GM12878 (cell line): ENCODE data around the gene GINS2. TPM values are rescaled to one million over a fixed set of nuclear protein-coding genes. Genes with fewer than 3 reads are reported as not detected.

Experiments
- ATAC-seq: fragments of 200-7000 bp; cut with Tn5 transposase; 3 replicates; pipeline ENCODE4 v1.9.1; 2020; ENCODE audit warnings: mild to moderate bottlenecking, moderate library complexity
- BruUV-seq: library from RNA; stranded (reverse); fragments of 400-500 nt; replicated peaks from 2 replicates; lab custom pipeline; 2021; lab: Mats Ljungman, UMichigan
- CTCF ChIA-PET: fragments of 300-600 bp; sonication (Branson Sonifier 250); formaldehyde crosslinking; extraction: SDS; loops from one replicate; lab custom pipeline; 2021; ENCODE audit warnings: inconsistent platforms; lab: Yijun Ruan, JAX
- POLR2A ChIA-PET: fragments of 350-600 bp; formaldehyde crosslinking; extraction: SDS; loops from one replicate; lab custom pipeline; 2021; ENCODE audit warnings: inconsistent platforms; lab: Charles Lee
- RAD21 ChIA-PET: fragments of 300-600 bp; sonication (Branson Sonifier 250); formaldehyde crosslinking; loops from one replicate; lab custom pipeline; 2023; ENCODE audit warnings: antibody characterized with exemption; ENCODE audit not compliant: unreplicated experiment; lab: Charles Lee
- SMC1A ChIA-PET: fragments of 300-600 bp; sonication (Branson Sonifier 250); formaldehyde crosslinking; loops from one replicate; lab custom pipeline; 2023; ENCODE audit not compliant: unreplicated experiment, uncharacterized antibody; lab: Charles Lee
- DNase-seq: peaks from one replicate; pipeline ENCODE4 v3.0.0-alpha.2; 2011; ENCODE audit warnings: low read depth, low spot score
- FAIRE-seq: peaks from 3 replicates; lab custom pipeline; 2011; peaks lifted over from hg19 to GRCh38; lab: Jason Lieb, UNC
- H2AFZ ChIP-seq: 2 replicates; pipeline ENCODE4 v1.6.0; 2011; ENCODE audit warnings: low read depth, low read length, control low read depth; ENCODE audit not compliant: control insufficient read depth
- H3K27ac ChIP-seq: 2 replicates; pipeline ENCODE4 v1.5.1; 2011; ENCODE audit warnings: control low read depth; ENCODE audit not compliant: control insufficient read depth, insufficient read depth
- H3K27me3 ChIP-seq, 2 experiments: replicated peaks in 1 of 2; 2 replicates each; pipeline versions ENCODE4 v1.6.0 to v1.6.1; 2011; ENCODE audit warnings: low read length in 1 of 2; ENCODE audit not compliant: control insufficient read depth in 2 of 2, insufficient read depth in 2 of 2
- H3K36me3 ChIP-seq, 2 experiments: 2 replicates each; pipeline ENCODE4 v1.5.1; 2011; ENCODE audit warnings: low read length in 1 of 2; ENCODE audit not compliant: control insufficient read depth in 2 of 2, insufficient read depth in 2 of 2
- H3K4me1 ChIP-seq: 2 replicates; pipeline ENCODE4 v1.6.1; 2011; ENCODE audit warnings: mild to moderate bottlenecking, low read length, moderate library complexity, mixed read lengths; ENCODE audit not compliant: control insufficient read depth, insufficient read depth
- H3K4me2 ChIP-seq: 2 replicates; pipeline ENCODE4 v1.6.0; 2011; ENCODE audit warnings: control low read depth; ENCODE audit not compliant: control insufficient read depth, insufficient read depth
- H3K4me3 ChIP-seq: fragments of 200-600 bp; sonication (generic); 2 replicates; pipeline ENCODE4 v1.5.1; 2016
- H3K79me2 ChIP-seq: 2 replicates; pipeline ENCODE4 v1.6.0; 2011; ENCODE audit warnings: low read length; ENCODE audit not compliant: control insufficient read depth, insufficient read depth
- H3K9ac ChIP-seq: 2 replicates; pipeline ENCODE4 v1.8.0; 2011; ENCODE audit warnings: low read length, control low read depth, mixed read lengths; ENCODE audit not compliant: control insufficient read depth, insufficient read depth
- H3K9me3 ChIP-seq: replicated peaks from 3 replicates; pipeline ENCODE4 v1.5.1; 2011; ENCODE audit warnings: mild to moderate bottlenecking, low read length; ENCODE audit not compliant: control insufficient read depth, insufficient read depth
- H4K20me1 ChIP-seq: 2 replicates; pipeline ENCODE4 v1.6.0; 2011; ENCODE audit not compliant: control insufficient read depth, insufficient read depth
- ETV6 ChIP-seq, 2 experiments: fragments of 450-650 bp in 1 of 2; IDR thresholded peaks in 1 of 2; conservative IDR thresholded peaks in 1 of 2; 2 replicates each; pipeline ENCODE4 v1.6.1; 2014; ENCODE audit warnings: antibody characterized with exemption in 1 of 2, borderline replicate concordance in 1 of 2, low read depth in 1 of 2, mild to moderate bottlenecking in 1 of 2, moderate library complexity in 1 of 2
- HDAC2 ChIP-seq: fragments of 200-600 bp; sonication (generic); IDR thresholded peaks from 2 replicates; pipeline ENCODE4 v1.6.1; 2017
- KAT2A ChIP-seq: conservative IDR thresholded peaks from 2 replicates; pipeline ENCODE4 v1.6.1; 2011; ENCODE audit warnings: low read depth, low read length; ENCODE audit not compliant: control insufficient read depth
- MXI1 ChIP-seq: fragments of 150-350 bp; IDR thresholded peaks from 2 replicates; pipeline ENCODE4 v1.6.1; 2011; ENCODE audit warnings: low read depth, mild to moderate bottlenecking, inconsistent platforms, low read length, improper control_type of control experiment
- POLR2A ChIP-seq: IDR thresholded peaks from 2 replicates; pipeline ENCODE4 v1.6.1; 2011; ENCODE audit warnings: low read depth, mild to moderate bottlenecking, low read length
- RAD21 ChIP-seq: IDR thresholded peaks from 2 replicates; pipeline ENCODE4 v1.6.1; 2011; ENCODE audit warnings: mild to moderate bottlenecking, low read depth, low read length, moderate library complexity; ENCODE audit not compliant: insufficient read depth
- SPI1 ChIP-seq: IDR thresholded peaks from 2 replicates; pipeline ENCODE4 v1.6.1; 2011; ENCODE audit warnings: low read depth, mild to moderate bottlenecking, low read length, moderate library complexity, borderline replicate concordance; ENCODE audit not compliant: insufficient read depth
- WGBS: methylation state at CpG from one replicate; pipeline ENCODE4 v1.1.6; 2016; ENCODE audit warnings: low lambda C conversion rate; ENCODE audit not compliant: insufficient replicate concordance, insufficient coverage; ENCODE audit errors: missing lambda C conversion rate; 5-methylcytosine and 5-hydroxymethylcytosine counted together
- in situ Hi-C: fragments of 300-500 bp; cut with MboI; formaldehyde crosslinking; loops from 9 replicates; pipeline ENCODE4 v1.14.3; 2018; ENCODE audit warnings: mixed read lengths
- intact Hi-C: fragments of 100-400 bp; cut with micrococcal nuclease; formaldehyde crosslinking; loops from one replicate; pipeline ENCODE4 v1.14.2; 2022; ENCODE audit not compliant: unreplicated experiment
- polyA plus RNA-seq, 11 experiments: library from polyadenylated mRNA; depleted of rRNA in 4 of 11; unstranded in 6 of 11; stranded (reverse) in 5 of 11; fragments of >200 nt; fragmentation: Nextera tagmentation in 4 of 11; fragmentation: Illumina TruSeq in 1 of 11; extraction: Ambion mirVana in 4 of 11; extraction: Trizol in 1 of 11; gene quantifications; 1 replicate in 1 of 11; 2 replicates in 10 of 11; pipeline versions ENCODE4 v1.2.1 to v1.2.3, GENCODE V29; 2011 to 2016; ENCODE audit warnings: inconsistent platforms in 2 of 11, missing spikeins in 2 of 11, low read depth in 1 of 11
- total RNA-seq, 4 experiments: library from RNA; depleted of rRNA in 3 of 4; stranded (reverse); fragments of >200 nt in 3 of 4; fragmentation: Illumina TruSeq in 1 of 4; extraction: Trizol in 1 of 4; gene quantifications; 2 replicates each; pipeline versions ENCODE4 v1.2.1 to v1.2.3, GENCODE V29; 2013 to 2021
- TF ChIP-seq, protein P1 (sequence below): fragments of 450-650 bp; IDR thresholded peaks from 2 replicates; pipeline ENCODE4 v1.6.1; 2017; ENCODE audit warnings: low read depth, mild to moderate bottlenecking, moderate library complexity

Gene GINS2
- total and polyA plus RNA-seq, 10 of the 15 experiments (the other 5 are each of a cell fraction or from before 2014, with no cell fraction given) = 42.7 to 90.8 (median 57.0) TPM

DNA sequence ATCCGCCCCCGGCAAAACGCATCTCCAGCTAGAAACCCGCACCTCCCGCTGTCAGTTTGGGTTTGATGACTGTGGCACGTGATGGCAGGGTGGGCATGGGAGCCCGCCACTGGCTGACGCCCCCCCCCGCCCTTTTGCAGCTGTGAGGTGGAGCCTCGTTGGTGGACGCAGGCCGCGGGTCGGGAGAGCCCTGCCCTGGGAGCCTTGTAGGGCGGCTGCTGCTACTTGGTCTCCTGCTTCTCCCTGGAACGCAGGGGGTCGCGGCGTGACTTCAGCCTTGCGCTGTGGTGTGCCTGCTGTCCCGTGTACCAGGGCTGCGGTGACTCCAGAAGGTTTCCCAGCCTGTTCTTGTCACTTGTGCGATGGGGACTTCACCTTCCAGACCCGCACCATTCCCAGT, 47.4 kb downstream of the GINS2 start:
- Histone ChIP-seq H4K20me1 (peaks cover 3% of the 10 kb centered on the region), H3K36me3 (peaks cover 0 to 23% of the 10 kb centered on the region in 2 experiments; a peak in 3 of 4 replicates), H3K4me3 (no peak overlapping the region), H3K27me3 (no peaks in the 10 kb centered on the region), H2AFZ (no peak overlapping the region), H3K4me1 (no peaks in the 10 kb centered on the region), H3K79me2 (no peaks in the 10 kb centered on the region; the same call in none of the 2 replicates), H3K9me3 (no peaks in the 10 kb centered on the region), H3K4me2 (no peak overlapping the region), H3K9ac (no peak overlapping the region), H3K27ac (no peak overlapping the region)
- DNase-seq = no peak
- whole genome bisulfite sequencing = 93% methylated on average over 23 of the region's 24 CpGs
- ChIA-PET POLR2A (no interaction called here), SMC1A (no interaction called here), CTCF (no interaction called here), RAD21 (no interaction called here)
- in situ Hi-C loops = no loop called here
- TF ChIP-seq RAD21 (no peak), HDAC2 (no peak), SPI1 (no peak), KAT2A (no peak), POLR2A (peak; percentile 49), ETV6 (conservative IDR thresholded peaks at IDR 0.05 in 1 of 2, IDR thresholded peaks at IDR 0.05 in 1 of 2; ENCODE audit: borderline replicate concordance in 1 of 2, low read depth in 1 of 2) (no peak), MXI1 (no peak)
- TF ChIP-seq, protein P1, sequence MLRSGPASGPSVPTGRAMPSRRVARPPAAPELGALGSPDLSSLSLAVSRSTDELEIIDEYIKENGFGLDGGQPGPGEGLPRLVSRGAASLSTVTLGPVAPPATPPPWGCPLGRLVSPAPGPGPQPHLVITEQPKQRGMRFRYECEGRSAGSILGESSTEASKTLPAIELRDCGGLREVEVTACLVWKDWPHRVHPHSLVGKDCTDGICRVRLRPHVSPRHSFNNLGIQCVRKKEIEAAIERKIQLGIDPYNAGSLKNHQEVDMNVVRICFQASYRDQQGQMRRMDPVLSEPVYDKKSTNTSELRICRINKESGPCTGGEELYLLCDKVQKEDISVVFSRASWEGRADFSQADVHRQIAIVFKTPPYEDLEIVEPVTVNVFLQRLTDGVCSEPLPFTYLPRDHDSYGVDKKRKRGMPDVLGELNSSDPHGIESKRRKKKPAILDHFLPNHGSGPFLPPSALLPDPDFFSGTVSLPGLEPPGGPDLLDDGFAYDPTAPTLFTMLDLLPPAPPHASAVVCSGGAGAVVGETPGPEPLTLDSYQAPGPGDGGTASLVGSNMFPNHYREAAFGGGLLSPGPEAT = no peak
- ATAC-seq = no peak
- intact Hi-C loops = no loop called here
- no TSS peak for BruUV-seq
- no peak for FAIRE-seq
